ENCODE data around the gene PNPLA3. TPM values are rescaled to one million over a fixed set of nuclear protein-coding genes. Genes with fewer than 3 reads are reported as not detected.

PNPLA3 gene
- total RNA-seq, 1 experiment from 2014 or later, result 7.3 TPM

DNA sequence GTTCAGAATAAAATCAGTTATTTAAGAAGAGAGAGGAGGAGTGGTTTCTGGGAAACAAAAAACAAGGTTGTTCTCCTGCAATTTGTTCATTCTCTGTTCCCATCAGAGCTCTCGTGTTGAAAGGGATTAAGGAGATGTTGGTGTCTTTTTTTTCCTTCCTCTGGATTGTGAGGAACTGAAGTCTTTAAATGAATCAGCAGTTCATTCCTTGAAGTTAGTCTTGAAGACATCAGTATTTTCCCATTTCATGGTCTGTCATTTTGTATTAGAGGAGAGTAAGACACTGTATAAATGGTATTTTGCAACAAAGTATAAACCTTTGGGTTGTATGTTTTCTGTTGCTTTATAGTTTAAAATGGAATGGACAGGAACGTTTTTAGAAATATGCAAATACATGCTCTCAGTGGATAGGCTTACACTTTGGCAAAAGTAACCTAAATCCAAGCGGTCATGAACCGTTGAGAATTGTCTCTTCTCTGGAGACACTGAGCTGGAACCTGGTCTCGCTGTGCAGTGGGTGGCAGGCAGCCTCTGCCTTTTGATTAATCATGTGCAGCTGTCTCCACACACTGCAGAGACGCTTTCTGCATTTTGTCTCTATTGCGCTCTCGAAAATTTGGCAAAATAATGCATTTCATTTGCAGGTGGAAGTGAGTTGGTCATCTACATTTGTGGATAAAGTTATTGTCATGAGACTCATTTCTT, 64.7 kb downstream of the PNPLA3 start:
- H3K27ac ChIP-seq (ENCODE audit: low read depth, low read length), result no peak overlapping the region
- ChIA-PET POLR2A (no interaction called here), CTCF (no interaction called here), RAD21 (ENCODE audit: low non-redundant PET in 1 of 2, low total read pairs in 2 of 2, uncharacterized antibody in 2 of 2, unreplicated experiment in 2 of 2) (no interaction called here)
- no peak overlapping the region for H3K4me2 ChIP-seq (ENCODE audit: low read length)
- ATAC-seq (no peak), DNase-seq (ENCODE audit: low read depth, low spot score) (no peak)
- H3K4me3 ChIP-seq (replicated peaks in 1 of 2; ENCODE audit: low read depth in 1 of 2, low read length in 2 of 2), result no peak overlapping the region
- no peaks in the 10 kb centered on the region for H3K9me2 ChIP-seq (ENCODE audit: insufficient read depth)
- no peak overlapping the region for H3K9ac ChIP-seq (ENCODE audit: low read length)
- no TSS peak for BruUV-seq (replicated peaks)
- TF ChIP-seq POLR2AphosphoS5 (IDR thresholded peaks at IDR 0.05; ENCODE audit: low read depth, low read length) (no peak), ZNF274 (IDR thresholded peaks at IDR 0.05; ENCODE audit: low read depth, low read length) (no peak), CBX3 (IDR thresholded peaks at IDR 0.05; ENCODE audit: low read depth) (no peak), TCF7L2 (IDR thresholded peaks at IDR 0.05; ENCODE audit: borderline replicate concordance, extremely low read depth, insufficient read depth, insufficient read length) (no peak), SP1 (IDR thresholded peaks at IDR 0.05; ENCODE audit: low read depth) (no peak), SIN3A (IDR thresholded peaks at IDR 0.05; ENCODE audit: low read depth) (no peak), EZH2phosphoT487 (IDR thresholded peaks at IDR 0.05; ENCODE audit: borderline replicate concordance) (no peak), JUND (IDR thresholded peaks at IDR 0.05) (no peak)
- TF ChIP-seq, protein P1, sequence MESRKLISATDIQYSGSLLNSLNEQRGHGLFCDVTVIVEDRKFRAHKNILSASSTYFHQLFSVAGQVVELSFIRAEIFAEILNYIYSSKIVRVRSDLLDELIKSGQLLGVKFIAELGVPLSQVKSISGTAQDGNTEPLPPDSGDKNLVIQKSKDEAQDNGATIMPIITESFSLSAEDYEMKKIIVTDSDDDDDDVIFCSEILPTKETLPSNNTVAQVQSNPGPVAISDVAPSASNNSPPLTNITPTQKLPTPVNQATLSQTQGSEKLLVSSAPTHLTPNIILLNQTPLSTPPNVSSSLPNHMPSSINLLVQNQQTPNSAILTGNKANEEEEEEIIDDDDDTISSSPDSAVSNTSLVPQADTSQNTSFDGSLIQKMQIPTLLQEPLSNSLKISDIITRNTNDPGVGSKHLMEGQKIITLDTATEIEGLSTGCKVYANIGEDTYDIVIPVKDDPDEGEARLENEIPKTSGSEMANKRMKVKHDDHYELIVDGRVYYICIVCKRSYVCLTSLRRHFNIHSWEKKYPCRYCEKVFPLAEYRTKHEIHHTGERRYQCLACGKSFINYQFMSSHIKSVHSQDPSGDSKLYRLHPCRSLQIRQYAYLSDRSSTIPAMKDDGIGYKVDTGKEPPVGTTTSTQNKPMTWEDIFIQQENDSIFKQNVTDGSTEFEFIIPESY (IDR thresholded peaks at IDR 0.05; ENCODE audit: extremely low read depth, insufficient replicate concordance, low read length), result no peak
- TF ChIP-seq, protein P2, sequence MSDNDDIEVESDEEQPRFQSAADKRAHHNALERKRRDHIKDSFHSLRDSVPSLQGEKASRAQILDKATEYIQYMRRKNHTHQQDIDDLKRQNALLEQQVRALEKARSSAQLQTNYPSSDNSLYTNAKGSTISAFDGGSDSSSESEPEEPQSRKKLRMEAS (IDR thresholded peaks at IDR 0.05), result no peak
- H3K36me3 ChIP-seq (ENCODE audit: control insufficient read depth in 1 of 2, insufficient read depth in 2 of 2, low read length in 2 of 2), result peaks cover 15 to 36% of the 10 kb centered on the region in 2 experiments; a peak in 3 of 4 replicates
- intact Hi-C loops (cut with micrococcal nuclease), result no loop called here
- no peaks in the 10 kb centered on the region for H3K79me2 ChIP-seq (ENCODE audit: insufficient read depth, low read length)
- H3K4me1 ChIP-seq (ENCODE audit: control insufficient read depth in 1 of 2, insufficient read depth in 2 of 2, low read length in 2 of 2), result no peaks in the 10 kb centered on the region
- no peak overlapping the region for H2AFZ ChIP-seq (ENCODE audit: low read depth, low read length, poor library complexity, severe bottlenecking)
- no peaks in the 10 kb centered on the region for H4K20me1 ChIP-seq (ENCODE audit: insufficient read depth)
- H3K27me3 ChIP-seq (ENCODE audit: insufficient read depth, low read length), result no peaks in the 10 kb centered on the region
- H3K9me3 ChIP-seq (ENCODE audit: control insufficient read depth in 1 of 2, insufficient read depth in 1 of 2, low read depth in 1 of 2, low read length in 2 of 2), result no peaks in the 10 kb centered on the region

Data from HCT116 (cell line).